HepG2 (cell line): ENCODE data around the gene PREX1. TPM values are rescaled to one million over a fixed set of nuclear protein-coding genes. Genes with fewer than 3 reads are reported as not detected.

Source experiments
- ASH2L ChIP-seq: fragments of 300-600, 200-600 bp; sonication (generic); IDR thresholded peaks from 2 replicates; pipeline ENCODE4 v1.7.0; 2017; ENCODE audit warnings: low read depth, mild to moderate bottlenecking, moderate library complexity, mixed read lengths, low read length; ENCODE audit not compliant: insufficient read length
- CENPX ChIP-seq: sonication (generic); formaldehyde crosslinking; IDR thresholded peaks from 2 replicates; pipeline ENCODE4 v1.9.0; 2021; ENCODE audit warnings: mild to moderate bottlenecking, missing genetic modification reagents, moderate library complexity
- CSRNP2 ChIP-seq: sonication (generic); formaldehyde crosslinking; conservative IDR thresholded peaks from 2 replicates; pipeline ENCODE4 v1.8.0; 2022; ENCODE audit warnings: low read depth, missing genetic modification reagents
- DNMT3B ChIP-seq: conservative IDR thresholded peaks from 2 replicates; pipeline ENCODE4 v1.6.1; 2016; ENCODE audit warnings: missing biosample characterization, control low read depth
- FOXK2 ChIP-seq: fragments of 450-650 bp; IDR thresholded peaks from 2 replicates; pipeline ENCODE4 v1.6.1; 2016
- FOXO1 ChIP-seq: sonication (generic); formaldehyde crosslinking; IDR thresholded peaks from 2 replicates; pipeline ENCODE4 v1.4.0; 2020; ENCODE audit warnings: missing genetic modification reagents
- HBP1 ChIP-seq: IDR thresholded peaks from 2 replicates; pipeline ENCODE4 v1.6.1; 2016; ENCODE audit warnings: low read depth, control low read depth
- IKZF5 ChIP-seq: IDR thresholded peaks from 2 replicates; pipeline ENCODE4 v1.6.1; 2018; ENCODE audit warnings: missing genetic modification reagents, mild to moderate bottlenecking, missing compliant biosample characterization
- KLF12 ChIP-seq: sonication (generic); formaldehyde crosslinking; IDR thresholded peaks from 2 replicates; pipeline ENCODE4 v1.4.0; 2020; ENCODE audit warnings: missing genetic modification reagents, borderline replicate concordance
- MXD4 ChIP-seq: IDR thresholded peaks from 2 replicates; pipeline ENCODE4 v1.6.1; 2016; ENCODE audit warnings: mild to moderate bottlenecking, missing biosample characterization, missing genetic modification reagents
- NBN ChIP-seq: fragments of 450-650 bp; conservative IDR thresholded peaks from 2 replicates; pipeline ENCODE4 v1.6.1; 2017
- NFE2L2 ChIP-seq: fragments of 150-350 bp; IDR thresholded peaks from 2 replicates; pipeline ENCODE4 v1.6.1; 2014; ENCODE audit warnings: low read length
- NFRKB ChIP-seq: fragments of 450-650 bp; IDR thresholded peaks from 2 replicates; pipeline ENCODE4 v1.6.1; 2017
- NR2F6 ChIP-seq, 2 experiments: IDR thresholded peaks; 2 replicates each; pipeline ENCODE4 v1.6.1; 2016; ENCODE audit warnings: antibody characterized with exemption in 1 of 2, mild to moderate bottlenecking in 1 of 2
- PAF1 ChIP-seq: IDR thresholded peaks from 2 replicates; pipeline ENCODE4 v1.6.1; 2016; ENCODE audit warnings: missing genetic modification reagents, missing compliant biosample characterization
- REST ChIP-seq, 2 experiments: IDR thresholded peaks; 2 replicates each; pipeline ENCODE4 v1.6.1; 2011 to 2012; ENCODE audit warnings: low read length in 2 of 2, borderline replicate concordance in 1 of 2, low read depth in 1 of 2, mild to moderate bottlenecking in 1 of 2, moderate library complexity in 1 of 2
- RFXANK ChIP-seq: IDR thresholded peaks from 2 replicates; pipeline ENCODE4 v1.6.1; 2016
- SOX5 ChIP-seq: IDR thresholded peaks from 2 replicates; pipeline ENCODE4 v1.6.1; 2016; ENCODE audit warnings: borderline replicate concordance
- TAF15 ChIP-seq: fragments of 200-400 bp; formaldehyde crosslinking; IDR thresholded peaks from one replicate; pipeline ENCODE4 v1.6.1; 2018; ENCODE audit warnings: mild to moderate bottlenecking, low read depth, low read length; ENCODE audit not compliant: poor library complexity, severe bottlenecking
- TARDBP ChIP-seq: sonication (generic); formaldehyde crosslinking; IDR thresholded peaks from 2 replicates; pipeline ENCODE4 v1.8.0; 2022; ENCODE audit warnings: mild to moderate bottlenecking, missing genetic modification reagents
- ZFAT ChIP-seq: sonication (generic); formaldehyde crosslinking; conservative IDR thresholded peaks from 2 replicates; pipeline ENCODE4 v1.8.1; 2023; ENCODE audit warnings: missing genetic modification reagents, inconsistent platforms
- ZNF205 ChIP-seq: IDR thresholded peaks from 2 replicates; pipeline ENCODE4 v1.6.1; 2018; ENCODE audit warnings: missing biosample characterization, missing genetic modification reagents
- ZNF605 ChIP-seq: sonication (generic); formaldehyde crosslinking; IDR thresholded peaks from 2 replicates; pipeline ENCODE4 v1.8.0; 2022; ENCODE audit warnings: mild to moderate bottlenecking, missing genetic modification reagents
- ZNF670 ChIP-seq: sonication (generic); formaldehyde crosslinking; IDR thresholded peaks from 2 replicates; pipeline ENCODE4 v1.8.0; 2022; ENCODE audit warnings: mild to moderate bottlenecking, missing genetic modification reagents, borderline replicate concordance
- ZNF720 ChIP-seq: sonication (generic); formaldehyde crosslinking; IDR thresholded peaks from 2 replicates; pipeline ENCODE4 v1.4.0; 2020; ENCODE audit warnings: missing genetic modification reagents
- ZSCAN25 ChIP-seq: sonication (generic); formaldehyde crosslinking; IDR thresholded peaks from 2 replicates; pipeline ENCODE4 v1.8.0; 2022; ENCODE audit warnings: mild to moderate bottlenecking, missing genetic modification reagents
- ZSCAN30 ChIP-seq: sonication (generic); formaldehyde crosslinking; IDR thresholded peaks from 2 replicates; pipeline ENCODE4 v1.5.0; 2020; ENCODE audit warnings: mild to moderate bottlenecking, missing genetic modification reagents
- polyA plus RNA-seq, 8 experiments: library from polyadenylated mRNA; depleted of rRNA in 3 of 8; stranded (reverse) in 7 of 8; unstranded in 1 of 8; fragments of >200 nt; fragmentation: Illumina TruSeq in 4 of 8; extraction: Trizol in 4 of 8; gene quantifications; 2 replicates each; pipeline versions ENCODE4 v1.2.1 to v1.2.3, GENCODE V29; 2011 to 2016; ENCODE audit warnings: low read depth in 4 of 8, missing spikeins in 1 of 8, mixed read lengths in 1 of 8; ENCODE audit not compliant: insufficient read depth in 1 of 8
- total RNA-seq, 5 experiments: library from RNA; depleted of rRNA; stranded (reverse); fragments of >200 nt; fragmentation: Illumina TruSeq; extraction: Trizol; gene quantifications; 2 replicates each; pipeline ENCODE4 v1.2.3, GENCODE V29; 2016; ENCODE audit warnings: low read depth in 1 of 5

The PREX1 gene
- total and polyA plus RNA-seq, 2 of the 13 experiments (the other 11 are each of a cell fraction or from before 2014, with no cell fraction given), result 0.02 to 0.04 TPM

GRCh38 chr20:48609491-48609978, 218.3 kb downstream of the PREX1 start (continued):
- TF ChIP-seq FOXO1 (0 out of 2 replicates have a peak, but pooled peaks have one; percentile 8), ZNF605 (CRISPR knock-in tag) (no peak), ZNF205 (CRISPR knock-in tag) (no peak), ZSCAN25 (no peak), ASH2L (no peak), ZSCAN30 (CRISPR knock-in tag) (no peak), RFXANK (CRISPR knock-in tag) (no peak), TARDBP (CRISPR knock-in tag) (no peak), NBN (no peak), FOXK2 (no peak), REST (IDR thresholded peaks at IDR 0.05; ENCODE audit: borderline replicate concordance in 1 of 2, low read depth in 1 of 2, low read length in 2 of 2) (no peak), PAF1 (CRISPR knock-in tag) (no peak), TAF15 (no peak), NFE2L2 (no peak), ZNF670 (CRISPR knock-in tag) (no peak), ZNF720 (no peak), NFRKB (no peak), MXD4 (CRISPR knock-in tag) (no peak), KLF12 (CRISPR knock-in tag) (no peak), CENPX (no peak), CSRNP2 (CRISPR knock-in tag) (no peak), SOX5 (CRISPR knock-in tag) (no peak), IKZF5 (CRISPR knock-in tag) (0 out of 2 replicates have a peak, but pooled peaks have one; percentile 31), ZFAT (no peak), NR2F6 (IDR thresholded peaks at IDR 0.05) (0 out of 2 replicates have a peak, but pooled peaks have one; percentile 31), NR2F6 (CRISPR knock-in tag; IDR thresholded peaks at IDR 0.05) (peak; percentile 50), DNMT3B (no peak), HBP1 (no peak)
